Activated T-helper 1 cell treated with anti-CD3 and anti-CD28 coated beads, Interleukin-12 subunit alpha, Interleukin-12 subunit beta, Interleukin-2, Interleukin-4 antibody, amounts not matched to agents 30 ng/mL and 10 ng/mL and 1 ng/mL, durations not matched to agents 14 hours and 24 hours and 36 hours (primary cell): ENCODE data around the gene SIRPB2. TPM values are rescaled to one million over a fixed set of nuclear protein-coding genes. Genes with fewer than 3 reads are reported as not detected.
"Not testable (repeated sequence)": the region's sequence is repeated elsewhere in the genome, so short reads cannot be mapped to it uniquely, and the experiment has no call there.

Source experiments
- DNase-seq: peaks from one replicate; pipeline ENCODE4 v3.0.0; 2021; ENCODE audit warnings: low spot score
- H3K27ac Mint-ChIP-seq: one replicate; pipeline ENCODE4 v1.8.0; 2021; ENCODE audit warnings: mild to moderate bottlenecking, mixed read lengths
- H3K27me3 Mint-ChIP-seq: one replicate; pipeline ENCODE4 v1.8.0; 2022; ENCODE audit warnings: mild to moderate bottlenecking, moderate library complexity, mixed read lengths; ENCODE audit not compliant: insufficient read depth
- H3K36me3 Mint-ChIP-seq: one replicate; pipeline ENCODE4 v1.8.0; 2021; ENCODE audit warnings: low read depth, mixed read lengths
- H3K4me1 Mint-ChIP-seq: one replicate; pipeline ENCODE4 v1.8.0; 2021; ENCODE audit warnings: low read depth, mixed read lengths
- H3K4me3 Mint-ChIP-seq: one replicate; pipeline ENCODE4 v1.8.0; 2021; ENCODE audit warnings: mild to moderate bottlenecking, moderate library complexity, mixed read lengths
- H3K9me3 Mint-ChIP-seq: one replicate; pipeline ENCODE4 v1.8.0; 2021; ENCODE audit warnings: mixed read lengths
- intact Hi-C: fragments of 100-400 bp; cut with micrococcal nuclease; formaldehyde crosslinking; loops from one replicate; pipeline ENCODE4 v1.15.1; 2024
- total RNA-seq: library from RNA; stranded (reverse); gene quantifications from 2 replicates; pipeline ENCODE4 v1.2.3, GENCODE V29; 2022

The SIRPB2 gene
- total RNA-seq, 1 donor from 2014 or later, result not detected

GRCh38 chr20:1517010-1517409, 25.8 kb upstream of the SIRPB2 start:
- H3K9me3 Mint-ChIP-seq, result peaks cover 15% of the 10 kb centered on the region
- no peak for DNase-seq
- H3K27me3 Mint-ChIP-seq, result peaks cover 16% of the 10 kb centered on the region
- no peak overlapping the region for H3K27ac Mint-ChIP-seq
- no peaks in the 10 kb centered on the region for H3K4me1 Mint-ChIP-seq
- H3K36me3 Mint-ChIP-seq, result no peaks in the 10 kb centered on the region
- intact Hi-C loops, result no loop called here
- no peak overlapping the region for H3K4me3 Mint-ChIP-seq

DNA sequence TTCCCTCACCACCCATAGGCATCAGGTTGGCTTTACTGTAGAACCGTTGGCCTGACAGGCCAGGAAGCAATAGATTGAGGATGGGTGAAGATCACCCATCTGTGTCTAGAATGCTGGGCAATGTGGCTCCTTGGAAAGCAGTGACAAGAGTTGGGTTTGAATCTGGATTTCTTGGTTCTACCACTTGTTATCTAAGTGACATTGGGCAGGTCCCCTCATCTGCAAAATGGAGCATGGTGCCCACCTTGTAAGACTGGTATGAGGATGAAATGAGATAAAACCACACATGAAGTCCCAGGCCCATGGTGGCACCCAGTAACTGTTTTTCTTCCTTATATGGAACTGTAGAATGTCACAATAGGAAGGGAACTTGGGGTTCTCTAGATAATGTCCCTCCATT, 22.6 kb upstream of the SIRPB2 start:
- peaks cover 21% of the 10 kb centered on the region for H3K9me3 Mint-ChIP-seq

GRCh38 chr20:1509237-1509636, 18.0 kb upstream of the SIRPB2 start:
- no peak overlapping the region for H3K4me3 Mint-ChIP-seq
- intact Hi-C loops, result loop anchor here (1.0 kb wide), 1 partner anchor 268 kb away; no protein-coding TSS in a partner anchor
- no peak for DNase-seq
- peaks cover 17% of the 10 kb centered on the region for H3K9me3 Mint-ChIP-seq
- H3K36me3 Mint-ChIP-seq, result no peaks in the 10 kb centered on the region
- no peak overlapping the region for H3K27ac Mint-ChIP-seq
- peaks cover 5% of the 10 kb centered on the region for H3K27me3 Mint-ChIP-seq
- H3K4me1 Mint-ChIP-seq, result no peaks in the 10 kb centered on the region

More for the DNA sequence above, 22.6 kb upstream of the SIRPB2 start:
- intact Hi-C loops, result no loop called here
- no peak for DNase-seq
- Mint-ChIP-seq H3K4me1 (no peaks in the 10 kb centered on the region), H3K36me3 (no peaks in the 10 kb centered on the region), H3K4me3 (no peak overlapping the region), H3K27ac (no peak overlapping the region), H3K27me3 (peaks cover 19% of the 10 kb centered on the region)

DNA sequence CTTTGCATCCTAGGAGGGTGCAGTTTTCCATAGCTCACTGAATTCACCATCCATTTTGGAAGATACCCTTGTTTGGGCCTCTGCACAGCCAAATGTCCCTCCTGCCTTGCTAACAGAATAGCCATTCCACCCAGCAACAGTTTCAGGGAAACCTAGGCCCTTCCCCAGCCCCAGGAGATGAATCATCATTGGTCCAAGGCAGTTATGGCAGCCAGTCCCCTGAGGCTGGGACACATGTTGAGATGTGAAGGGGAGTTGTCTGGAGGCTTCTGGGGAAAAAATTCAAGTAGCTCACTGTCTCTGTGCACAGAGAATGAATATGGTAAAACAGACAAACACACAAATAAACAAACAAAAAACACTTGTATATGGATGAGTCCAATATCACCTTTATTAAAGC, 17.4 kb upstream of the SIRPB2 start:
- peaks cover 5% of the 10 kb centered on the region for H3K27me3 Mint-ChIP-seq
- H3K4me1 Mint-ChIP-seq, result peaks cover 2% of the 10 kb centered on the region
- H3K27ac Mint-ChIP-seq, result no peak overlapping the region
- no peak overlapping the region for H3K4me3 Mint-ChIP-seq
- peaks cover 15% of the 10 kb centered on the region for H3K9me3 Mint-ChIP-seq
- no peak for DNase-seq
- no peaks in the 10 kb centered on the region for H3K36me3 Mint-ChIP-seq
- intact Hi-C loops, result loop anchor here (1.0 kb wide), 1 partner anchor 226 kb away; no protein-coding TSS in a partner anchor

DNA sequence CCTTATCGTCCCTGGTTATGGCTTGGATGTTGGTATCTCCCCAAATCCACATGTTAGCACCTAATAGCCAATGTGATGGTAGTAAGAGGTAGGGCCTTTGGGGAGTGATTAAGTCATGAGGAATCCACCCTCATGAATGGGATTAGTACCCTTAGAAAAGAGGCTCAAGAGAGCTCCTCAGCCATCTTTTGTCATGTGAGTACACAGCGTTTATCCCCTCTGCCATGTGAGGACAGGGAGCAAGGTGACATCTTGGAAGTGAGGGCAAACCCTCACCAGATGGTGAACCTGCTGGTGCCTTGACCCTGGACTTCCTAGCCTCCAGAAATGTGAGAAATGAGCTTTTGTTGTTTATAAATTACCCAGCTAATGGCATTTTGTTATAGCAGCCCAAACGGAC, 16.1 kb upstream of the SIRPB2 start:
- Mint-ChIP-seq H3K4me3 (no peak overlapping the region), H3K4me1 (peaks cover 5% of the 10 kb centered on the region), H3K36me3 (no peaks in the 10 kb centered on the region), H3K27ac (no peak overlapping the region), H3K9me3 (peaks cover 9% of the 10 kb centered on the region), H3K27me3 (peaks cover 5% of the 10 kb centered on the region)
- no peak for DNase-seq
- intact Hi-C loops, result no loop called here

DNA sequence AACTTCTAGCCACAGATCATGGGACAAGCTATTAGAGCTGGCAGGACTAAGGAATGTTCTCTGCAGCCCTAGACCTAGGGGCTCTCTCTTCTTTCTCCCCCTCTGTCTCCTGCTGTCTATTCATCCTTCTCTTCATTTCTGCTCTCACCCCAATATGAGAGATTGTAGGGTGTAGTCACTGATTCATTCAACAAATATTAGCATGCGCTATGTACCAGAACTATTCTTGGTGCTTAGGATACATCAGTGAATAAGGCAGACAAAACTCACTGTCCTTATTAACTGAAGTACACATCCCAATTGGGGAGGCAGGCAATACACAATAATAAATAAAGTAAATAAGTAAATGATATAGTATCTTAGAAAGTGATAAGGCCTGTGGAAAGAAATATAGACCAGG, 14.7 kb upstream of the SIRPB2 start:
- intact Hi-C loops, result no loop called here
- Mint-ChIP-seq H3K27me3 (peaks cover 8% of the 10 kb centered on the region), H3K9me3 (no peaks in the 10 kb centered on the region), H3K4me3 (no peak overlapping the region), H3K36me3 (no peaks in the 10 kb centered on the region), H3K27ac (no peak overlapping the region), H3K4me1 (peaks cover 5% of the 10 kb centered on the region)
- no peak for DNase-seq

GRCh38 chr20:1505361-1505760, 14.1 kb upstream of the SIRPB2 start:
- no peak for DNase-seq
- no peak overlapping the region for H3K4me3 Mint-ChIP-seq
- H3K27ac Mint-ChIP-seq, result no peak overlapping the region
- peaks cover 7% of the 10 kb centered on the region for H3K27me3 Mint-ChIP-seq
- no peaks in the 10 kb centered on the region for H3K9me3 Mint-ChIP-seq
- intact Hi-C loops, result no loop called here
- H3K4me1 Mint-ChIP-seq, result peaks cover 5% of the 10 kb centered on the region
- H3K36me3 Mint-ChIP-seq, result no peaks in the 10 kb centered on the region

GRCh38 chr20:1503564-1504227, 12.5 kb upstream of the SIRPB2 start:
- H3K27ac Mint-ChIP-seq, result no peak overlapping the region
- intact Hi-C loops, result loop anchor here (1.0 kb wide), 3 partner anchors 36 to 190 kb away; no protein-coding TSS in a partner anchor
- H3K27me3 Mint-ChIP-seq, result peaks cover 14% of the 10 kb centered on the region

GRCh38 chr20:1500496-1500895, 9.3 kb upstream of the SIRPB2 start:
- Mint-ChIP-seq H3K4me1 (peaks cover 5% of the 10 kb centered on the region), H3K36me3 (no peaks in the 10 kb centered on the region), H3K4me3 (no peak overlapping the region), H3K27ac (no peak overlapping the region), H3K27me3 (peaks cover 31% of the 10 kb centered on the region), H3K9me3 (no peaks in the 10 kb centered on the region)
- DNase-seq, result no peak
- intact Hi-C loops, result no loop called here

More at GRCh38 chr20:1503564-1504227, 12.5 kb upstream of the SIRPB2 start:
- no peak overlapping the region for H3K4me3 Mint-ChIP-seq
- DNase-seq, result peak; percentile 68
- no peaks in the 10 kb centered on the region for H3K36me3 Mint-ChIP-seq
- peaks cover 5% of the 10 kb centered on the region for H3K4me1 Mint-ChIP-seq
- H3K9me3 Mint-ChIP-seq, result no peaks in the 10 kb centered on the region

- Mint-ChIP-seq H3K27ac (no peak overlapping the region), H3K36me3 (no peaks in the 10 kb centered on the region), H3K4me3 (no peak overlapping the region), H3K4me1 (peaks cover 5% of the 10 kb centered on the region), H3K27me3 (peaks cover 37% of the 10 kb centered on the region), H3K9me3 (no peaks in the 10 kb centered on the region)
- intact Hi-C loops, result no loop called here
- DNase-seq, result no peak
Measured at GRCh38 chr20:1499528-1500420, 8.6 kb upstream of the SIRPB2 start.

DNA sequence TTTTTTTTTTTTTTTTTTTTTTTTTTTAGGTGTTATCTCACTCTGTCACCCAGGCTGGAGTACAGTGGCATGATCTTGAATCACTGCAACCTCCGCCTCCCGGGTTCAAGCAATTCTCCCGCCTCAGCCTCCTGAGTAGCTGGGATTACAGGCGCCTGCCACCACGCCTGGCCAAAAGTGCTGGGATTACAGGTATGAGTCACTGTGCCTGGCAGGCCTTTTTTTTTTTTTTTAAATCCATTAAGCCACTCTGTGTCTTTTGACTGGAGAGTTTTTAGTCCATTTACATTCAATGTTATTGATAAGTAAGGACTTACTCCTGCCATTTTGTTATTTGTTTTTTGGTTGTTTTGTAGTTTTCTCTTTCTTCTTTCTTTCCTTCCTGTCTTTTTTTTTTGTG, 6.2 kb upstream of the SIRPB2 start:
- H3K4me3 Mint-ChIP-seq, H3K36me3 Mint-ChIP-seq, H3K9me3 Mint-ChIP-seq, H3K27ac Mint-ChIP-seq, DNase-seq, intact Hi-C loops: not testable (repeated sequence)
- Mint-ChIP-seq H3K4me1 (peaks cover 11% of the 10 kb centered on the region), H3K27me3 (peaks cover 44% of the 10 kb centered on the region)

DNA sequence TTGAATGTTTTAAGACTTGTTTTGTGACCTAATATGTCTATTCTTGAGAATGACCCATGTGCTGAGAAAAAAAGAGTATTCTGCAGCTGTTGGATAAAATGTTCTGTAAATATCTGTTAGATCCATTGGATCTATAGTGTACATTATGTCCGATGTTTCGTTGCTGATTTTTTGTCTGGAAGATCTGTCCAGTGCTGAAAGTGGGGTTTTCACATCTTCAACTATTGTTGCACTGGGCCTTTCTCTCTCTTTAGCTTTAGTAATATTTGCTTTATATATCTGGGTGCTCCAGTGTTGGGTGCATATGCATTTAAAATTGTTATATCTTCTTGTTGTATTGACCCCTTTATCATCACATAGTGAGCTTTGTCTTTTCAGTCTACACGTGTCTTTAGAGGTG, 5.7 kb upstream of the SIRPB2 start:
- Mint-ChIP-seq H3K4me3 (no peak overlapping the region), H3K27ac (no peak overlapping the region), H3K36me3 (peaks cover 1% of the 10 kb centered on the region), H3K27me3 (peaks cover 44% of the 10 kb centered on the region), H3K4me1 (peaks cover 11% of the 10 kb centered on the region), H3K9me3 (peaks cover 3% of the 10 kb centered on the region)
- no peak for DNase-seq
- intact Hi-C loops, result no loop called here

GRCh38 chr20:1494436-1494835, 3.2 kb upstream of the SIRPB2 start:
- Mint-ChIP-seq H3K9me3 (peaks cover 3% of the 10 kb centered on the region), H3K27ac (no peak overlapping the region), H3K36me3 (peaks cover 1% of the 10 kb centered on the region), H3K4me3 (no peak overlapping the region), H3K4me1 (peaks cover 18% of the 10 kb centered on the region), H3K27me3 (peaks cover 39% of the 10 kb centered on the region)
- no peak for DNase-seq
- intact Hi-C loops, result no loop called here
